Measurements from ENCODE around the gene TRAF3IP1.
"Not testable (repeated sequence)": the region's sequence is repeated elsewhere in the genome, so short reads cannot be mapped to it uniquely, and the experiment has no call there.

TRAF3IP1 gene

GRCh38 chr2:238427435-238428162 lies 107.3 kb downstream of the TRAF3IP1 start:
- no peak for DNase-seq (ENCODE audit: low spot score)

- DNase-seq (ENCODE audit: low spot score) = no peak
Measured at GRCh38 chr2:238428866-238429265, 108.5 kb downstream of the TRAF3IP1 start.

- DNase-seq (ENCODE audit: low spot score) = no peak
Measured at GRCh38 chr2:238430781-238431180, 110.5 kb downstream of the TRAF3IP1 start.

- no peak for DNase-seq (ENCODE audit: low spot score)
Measured at GRCh38 chr2:238431456-238431855, 111.1 kb downstream of the TRAF3IP1 start.

GRCh38 chr2:238433300-238433915 lies 113.1 kb downstream of the TRAF3IP1 start:
- DNase-seq (ENCODE audit: low spot score) = no peak

- no peak for DNase-seq (ENCODE audit: low spot score)
Measured at GRCh38 chr2:238433941-238434845, 113.9 kb downstream of the TRAF3IP1 start.

- DNase-seq (ENCODE audit: low spot score) = no peak
Measured at GRCh38 chr2:238434846-238435751, 114.8 kb downstream of the TRAF3IP1 start.

GRCh38 chr2:238435752-238436096 lies 115.4 kb downstream of the TRAF3IP1 start:
- DNase-seq (ENCODE audit: low spot score) = no peak

GRCh38 chr2:238438856-238439849 lies 118.8 kb downstream of the TRAF3IP1 start:
- DNase-seq (ENCODE audit: low spot score) = no peak

- DNase-seq (ENCODE audit: low spot score) = no peak
Measured at GRCh38 chr2:238439917-238440316, 119.6 kb downstream of the TRAF3IP1 start.

GRCh38 chr2:238440331-238440730 lies 120.0 kb downstream of the TRAF3IP1 start:
- no peak for DNase-seq (ENCODE audit: low spot score)

- no peak for DNase-seq (ENCODE audit: low spot score)
Measured at GRCh38 chr2:238440767-238441166, 120.4 kb downstream of the TRAF3IP1 start.

GRCh38 chr2:238441262-238442114 lies 121.2 kb downstream of the TRAF3IP1 start:
- DNase-seq (ENCODE audit: low spot score) = no peak

GRCh38 chr2:238442257-238442656 lies 121.9 kb downstream of the TRAF3IP1 start:
- DNase-seq (ENCODE audit: low spot score) = not testable (repeated sequence)

- no peak for DNase-seq (ENCODE audit: low spot score)
Measured at GRCh38 chr2:238444242-238444641, 123.9 kb downstream of the TRAF3IP1 start.

GRCh38 chr2:238445409-238446190 lies 125.3 kb downstream of the TRAF3IP1 start:
- no peak for DNase-seq (ENCODE audit: low spot score)

- DNase-seq (ENCODE audit: low spot score) = no peak
Measured at GRCh38 chr2:238446371-238446770, 126.1 kb downstream of the TRAF3IP1 start.

All from CD4-positive, alpha-beta T cell treated with Interleukin-6 at 100 ng/mL for 8 hours (primary cell).